Measurements from ENCODE around the gene GANC.
"Not testable (repeated sequence)": the region's sequence is repeated elsewhere in the genome, so short reads cannot be mapped to it uniquely, and the experiment has no call there.

GANC gene, protein sequence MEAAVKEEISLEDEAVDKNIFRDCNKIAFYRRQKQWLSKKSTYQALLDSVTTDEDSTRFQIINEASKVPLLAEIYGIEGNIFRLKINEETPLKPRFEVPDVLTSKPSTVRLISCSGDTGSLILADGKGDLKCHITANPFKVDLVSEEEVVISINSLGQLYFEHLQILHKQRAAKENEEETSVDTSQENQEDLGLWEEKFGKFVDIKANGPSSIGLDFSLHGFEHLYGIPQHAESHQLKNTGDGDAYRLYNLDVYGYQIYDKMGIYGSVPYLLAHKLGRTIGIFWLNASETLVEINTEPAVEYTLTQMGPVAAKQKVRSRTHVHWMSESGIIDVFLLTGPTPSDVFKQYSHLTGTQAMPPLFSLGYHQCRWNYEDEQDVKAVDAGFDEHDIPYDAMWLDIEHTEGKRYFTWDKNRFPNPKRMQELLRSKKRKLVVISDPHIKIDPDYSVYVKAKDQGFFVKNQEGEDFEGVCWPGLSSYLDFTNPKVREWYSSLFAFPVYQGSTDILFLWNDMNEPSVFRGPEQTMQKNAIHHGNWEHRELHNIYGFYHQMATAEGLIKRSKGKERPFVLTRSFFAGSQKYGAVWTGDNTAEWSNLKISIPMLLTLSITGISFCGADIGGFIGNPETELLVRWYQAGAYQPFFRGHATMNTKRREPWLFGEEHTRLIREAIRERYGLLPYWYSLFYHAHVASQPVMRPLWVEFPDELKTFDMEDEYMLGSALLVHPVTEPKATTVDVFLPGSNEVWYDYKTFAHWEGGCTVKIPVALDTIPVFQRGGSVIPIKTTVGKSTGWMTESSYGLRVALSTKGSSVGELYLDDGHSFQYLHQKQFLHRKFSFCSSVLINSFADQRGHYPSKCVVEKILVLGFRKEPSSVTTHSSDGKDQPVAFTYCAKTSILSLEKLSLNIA (N-terminal part only)

GRCh38 chr15:42272939-42273899 lies at the start of gene GANC, which contains the start of gene TMEM87A:
TSS of gene GANC (plus strand) at chr15:42273201. CDS start at chr15:42274482, 1,281 bp downstream.
TSS of gene TMEM87A (minus strand) at chr15:42273433. CDS start at chr15:42273398, 35 bp downstream.
- peak; percentile 97 for DNase-seq

GRCh38 chr15:42226648-42227047 lies 46.4 kb upstream of the GANC start:
- no peak for DNase-seq

- no peak for DNase-seq
Observed at GRCh38 chr15:42228036-42228435, 45.0 kb upstream of the GANC start.

DNA sequence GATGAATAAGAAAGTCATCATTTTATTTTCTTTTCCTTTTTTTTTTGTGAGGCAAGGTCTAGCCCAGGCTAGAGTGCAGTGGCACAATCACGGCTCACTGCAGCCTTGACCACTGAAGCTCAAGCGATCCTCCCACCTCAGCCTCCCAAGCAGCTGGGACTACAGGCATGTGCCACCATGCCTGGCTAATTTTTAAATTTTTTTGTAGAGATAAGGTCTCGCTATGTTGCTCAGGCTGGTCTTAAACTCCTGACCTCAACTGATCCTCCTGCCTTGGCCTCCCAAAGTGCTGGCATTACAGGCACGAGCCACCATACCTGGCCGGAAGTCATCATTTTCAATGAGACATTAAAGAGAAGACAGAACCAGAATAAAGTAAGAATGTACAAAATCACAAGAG lies 44.0 kb upstream of the GANC start:
- not testable (repeated sequence) for DNase-seq

DNA sequence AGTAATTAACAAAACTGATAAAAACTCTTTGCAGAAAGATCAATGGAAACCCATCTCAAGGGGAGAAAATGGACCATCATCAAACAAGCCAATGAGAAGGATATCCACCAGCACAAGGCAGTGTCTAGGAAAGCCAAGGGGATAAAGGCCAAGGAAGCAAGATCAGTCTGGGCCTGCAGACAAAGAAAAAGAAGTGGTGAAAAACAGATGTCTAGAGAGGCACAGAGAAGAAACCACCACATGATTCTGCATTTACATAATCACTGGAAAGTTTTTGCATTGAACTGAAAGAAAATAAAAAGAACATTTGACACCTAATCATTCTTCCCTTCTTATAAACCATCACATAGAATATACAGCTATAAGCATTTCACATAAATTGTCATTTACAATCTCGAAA lies 41.9 kb upstream of the GANC start:
- DNase-seq, result no peak

- DNase-seq, result no peak
Observed at GRCh38 chr15:42232606-42233005, 40.4 kb upstream of the GANC start.

GRCh38 chr15:42233107-42233506 lies 39.9 kb upstream of the GANC start:
- DNase-seq, result no peak

GRCh38 chr15:42239528-42240182 lies 33.3 kb upstream of the GANC start:
- no peak for DNase-seq

DNA sequence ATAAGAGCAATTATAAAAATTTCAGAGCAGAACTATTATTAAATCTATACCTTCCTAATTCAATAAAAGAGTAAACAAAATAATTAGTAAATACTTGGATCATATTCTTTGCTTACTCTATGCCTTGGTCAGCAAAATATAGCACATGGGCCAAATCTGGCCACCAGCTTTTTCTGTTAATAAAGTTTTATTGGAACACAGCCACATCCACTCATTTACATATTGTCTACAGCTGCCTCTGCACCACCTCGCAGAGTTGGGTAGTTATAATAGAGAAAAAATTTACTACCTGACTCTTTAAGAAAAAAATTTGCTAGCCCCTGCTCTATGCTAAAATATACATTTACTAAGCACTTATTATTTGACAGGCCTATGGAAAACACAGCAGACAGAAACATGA lies 32.2 kb upstream of the GANC start:
- no peak for DNase-seq

DNA sequence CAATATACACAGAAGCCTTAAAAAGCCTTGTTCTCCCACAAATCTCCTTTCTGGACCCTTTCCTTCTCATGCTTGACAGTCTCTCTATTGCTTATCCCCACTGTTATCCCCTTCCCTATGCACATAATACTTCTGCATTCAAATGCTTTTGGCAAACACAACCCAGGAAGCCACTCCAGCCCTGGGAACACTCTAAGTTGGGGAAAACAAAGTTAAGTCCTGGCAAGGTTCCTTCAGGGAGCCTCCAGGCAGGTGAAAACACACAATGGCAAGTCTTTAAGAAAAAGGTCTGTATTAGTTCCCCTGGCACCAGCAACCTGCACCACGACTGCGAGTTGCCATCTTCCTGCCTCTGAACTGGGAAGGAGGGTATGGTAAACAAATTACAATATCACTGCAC lies 19.7 kb upstream of the GANC start:
- DNase-seq, result no peak

DNA sequence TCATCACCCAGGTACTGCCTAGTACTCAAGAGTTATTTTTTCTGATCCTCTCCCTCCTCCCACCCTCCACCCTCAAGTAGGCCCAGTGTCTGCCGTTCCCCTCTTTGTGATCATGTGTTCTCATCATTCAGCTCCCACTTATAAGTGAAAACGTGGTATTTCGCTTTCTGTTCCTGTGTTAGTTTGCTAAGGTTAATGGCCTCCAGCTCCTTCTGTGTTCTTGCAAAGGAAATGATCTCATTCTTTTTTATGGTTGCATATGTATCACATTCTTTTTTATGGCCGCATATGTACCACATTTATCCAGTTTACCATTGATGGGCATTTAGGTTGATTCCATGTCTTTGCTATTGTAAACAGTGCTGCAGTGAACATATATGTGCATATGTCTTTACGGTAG lies 8.2 kb upstream of the GANC start:
- no peak for DNase-seq

- DNase-seq, result no peak
Observed at GRCh38 chr15:42267286-42267685, 5.7 kb upstream of the GANC start.

DNA sequence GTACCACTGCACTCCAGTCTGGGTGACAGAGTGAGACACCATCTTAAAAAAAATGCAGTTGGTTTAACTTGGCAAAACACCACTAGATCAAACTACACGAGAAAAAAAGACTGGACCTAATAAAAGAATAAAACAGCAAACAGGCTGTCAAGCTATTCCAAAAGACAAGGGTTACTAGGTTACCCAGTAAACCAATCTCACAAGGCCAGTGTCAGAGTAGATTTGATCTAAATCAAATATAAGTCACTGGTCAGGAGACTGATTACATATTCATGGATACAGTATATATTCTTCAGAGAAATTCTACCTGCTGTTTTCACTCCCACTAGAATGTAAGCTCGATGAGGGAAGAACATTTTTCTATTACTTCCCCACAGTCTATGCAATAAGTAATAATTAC lies 2.5 kb upstream of the GANC start:
- DNase-seq, result no peak

DNA sequence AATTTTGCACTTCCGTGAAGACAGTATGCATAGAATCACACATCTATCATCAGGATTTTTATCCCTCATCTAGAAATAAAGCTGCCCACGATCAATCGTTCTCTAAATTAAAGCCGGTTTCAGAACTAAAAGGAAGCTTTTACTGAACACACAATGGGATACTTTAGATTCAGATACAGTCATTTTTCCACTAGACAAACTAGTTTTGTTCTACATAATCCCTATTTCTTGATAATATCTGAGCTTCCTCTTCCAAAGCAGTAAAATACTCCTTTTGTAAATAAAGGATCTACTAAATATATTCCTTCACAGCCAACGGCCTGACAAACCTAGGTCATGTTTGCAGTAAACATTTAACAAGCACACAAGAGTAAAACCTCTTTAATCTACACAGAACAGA lies 2.0 kb upstream of the GANC start:
- DNase-seq, result no peak

- peak; percentile 66 for DNase-seq
Observed at GRCh38 chr15:42273900-42274701, 1.1 kb downstream of the GANC start.

DNA sequence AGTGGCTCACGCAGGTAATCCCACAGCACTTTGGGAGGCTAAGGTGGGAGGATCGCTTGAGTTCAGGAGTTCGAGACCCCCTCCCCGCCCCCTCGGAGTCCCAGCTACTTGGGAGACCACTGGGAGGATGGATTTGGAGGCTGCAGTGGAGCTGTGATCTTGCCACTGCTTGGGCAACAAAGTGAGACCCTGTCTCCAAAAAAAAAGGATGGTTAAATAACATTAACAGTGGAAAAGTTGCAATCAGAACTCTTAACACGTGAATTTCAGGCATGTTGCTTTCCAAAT lies 1.6 kb downstream of the GANC start:
- DNase-seq, result no peak

- no peak for DNase-seq
Observed at GRCh38 chr15:42275780-42276391, 2.9 kb downstream of the GANC start.

- no peak for DNase-seq
Observed at GRCh38 chr15:42276762-42277161, 3.8 kb downstream of the GANC start.

- DNase-seq, result no peak
Observed at GRCh38 chr15:42279234-42279723, 6.3 kb downstream of the GANC start.

- DNase-seq, result no peak
Observed at GRCh38 chr15:42282344-42282743, 9.3 kb downstream of the GANC start.

GRCh38 chr15:42282926-42283325 lies 9.9 kb downstream of the GANC start:
- DNase-seq, result no peak
